Measurements from ENCODE around the gene DAPK2.

The DAPK2 gene

DNA sequence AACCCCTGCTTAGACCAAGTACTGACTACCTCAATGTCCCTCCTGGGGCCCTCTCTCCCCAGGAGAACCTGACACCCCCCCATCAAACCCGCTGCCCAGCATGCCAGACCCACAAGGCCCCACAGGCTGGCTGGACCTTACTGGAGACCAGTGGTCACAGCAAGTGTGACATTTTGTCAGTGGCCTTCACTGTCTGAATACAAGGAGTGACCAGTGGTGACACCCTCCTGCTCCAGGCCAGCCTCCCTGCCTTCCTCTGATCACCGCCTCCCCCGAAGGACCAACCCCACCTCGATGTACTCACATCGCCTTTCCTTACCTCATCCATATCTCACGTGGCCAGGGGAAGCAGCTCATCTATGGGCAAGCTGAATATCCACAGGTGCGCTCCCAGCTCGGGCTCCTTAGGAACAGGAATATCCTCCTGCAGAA is 150.5 kb downstream of the DAPK2 start:
- Histone ChIP-seq H3K4me1 (ENCODE audit: control insufficient read depth, insufficient read depth, low read length) (peaks cover 24% of the 10 kb centered on the region), H3K27me3 (replicated peaks; ENCODE audit: control insufficient read depth, insufficient read depth, low read length) (no peaks in the 10 kb centered on the region), H3K9ac (ENCODE audit: low read length) (no peak overlapping the region), H3K36me3 (ENCODE audit: control insufficient read depth, insufficient read depth, low read length, severe bottlenecking) (no peaks in the 10 kb centered on the region), H3K4me3 (ENCODE audit: low read length) (no peak overlapping the region), H3K9me3 (ENCODE audit: control insufficient read depth, low read length) (no peaks in the 10 kb centered on the region)
- no peak for DNase-seq (ENCODE audit: low read depth)

DNA sequence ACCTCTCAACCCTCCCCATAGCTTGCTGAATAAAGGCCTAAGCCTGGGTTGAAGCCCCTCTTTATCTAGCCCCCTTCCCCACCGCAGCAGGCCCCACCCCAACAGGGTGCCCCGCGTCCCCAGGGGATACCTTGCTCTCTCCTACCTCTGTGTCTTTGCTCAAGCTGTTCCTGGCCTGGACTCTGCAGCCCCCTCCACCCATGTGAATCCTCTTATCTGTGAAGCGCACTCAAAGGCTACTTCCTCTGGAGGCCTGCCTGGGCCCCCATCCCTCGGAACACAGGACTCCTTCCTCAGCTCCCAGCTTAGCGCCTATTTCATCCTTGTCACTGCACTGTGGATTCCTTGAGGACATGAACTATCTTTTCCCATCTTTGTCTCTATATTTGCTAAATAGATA is 151.1 kb downstream of the DAPK2 start:
- Histone ChIP-seq H3K4me3 (ENCODE audit: low read length) (no peak overlapping the region), H3K4me1 (ENCODE audit: control insufficient read depth, insufficient read depth, low read length) (peaks cover 24% of the 10 kb centered on the region), H3K9ac (ENCODE audit: low read length) (no peak overlapping the region), H3K36me3 (ENCODE audit: control insufficient read depth, insufficient read depth, low read length, severe bottlenecking) (no peaks in the 10 kb centered on the region), H3K27me3 (replicated peaks; ENCODE audit: control insufficient read depth, insufficient read depth, low read length) (no peaks in the 10 kb centered on the region), H3K9me3 (ENCODE audit: control insufficient read depth, low read length) (no peaks in the 10 kb centered on the region)
- no peak for DNase-seq (ENCODE audit: low read depth)

DNA sequence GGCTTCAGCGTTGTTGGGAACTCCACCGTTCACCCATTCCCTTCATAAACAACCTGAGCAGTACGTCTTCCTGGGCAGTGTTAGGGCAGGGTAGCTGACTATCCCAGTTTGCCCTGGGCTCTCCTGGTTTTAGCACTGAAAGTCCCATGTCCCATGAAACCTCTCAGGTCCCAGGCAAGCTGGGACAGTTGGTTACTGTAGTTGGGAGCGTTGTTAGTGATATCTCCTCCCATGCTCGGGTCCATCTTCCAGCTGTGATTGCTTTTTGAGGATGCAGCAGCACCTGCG is 151.7 kb downstream of the DAPK2 start:
- no peaks in the 10 kb centered on the region for H3K36me3 ChIP-seq (ENCODE audit: control insufficient read depth, insufficient read depth, low read length, severe bottlenecking)
- no peaks in the 10 kb centered on the region for H3K27me3 ChIP-seq (replicated peaks; ENCODE audit: control insufficient read depth, insufficient read depth, low read length)
- no peaks in the 10 kb centered on the region for H3K9me3 ChIP-seq (ENCODE audit: control insufficient read depth, low read length)
- H3K4me1 ChIP-seq (ENCODE audit: control insufficient read depth, insufficient read depth, low read length), result peaks cover 24% of the 10 kb centered on the region
- no peak for DNase-seq (ENCODE audit: low read depth)
- H3K9ac ChIP-seq (ENCODE audit: low read length), result no peak overlapping the region
- H3K4me3 ChIP-seq (ENCODE audit: low read length), result no peak overlapping the region

DNA sequence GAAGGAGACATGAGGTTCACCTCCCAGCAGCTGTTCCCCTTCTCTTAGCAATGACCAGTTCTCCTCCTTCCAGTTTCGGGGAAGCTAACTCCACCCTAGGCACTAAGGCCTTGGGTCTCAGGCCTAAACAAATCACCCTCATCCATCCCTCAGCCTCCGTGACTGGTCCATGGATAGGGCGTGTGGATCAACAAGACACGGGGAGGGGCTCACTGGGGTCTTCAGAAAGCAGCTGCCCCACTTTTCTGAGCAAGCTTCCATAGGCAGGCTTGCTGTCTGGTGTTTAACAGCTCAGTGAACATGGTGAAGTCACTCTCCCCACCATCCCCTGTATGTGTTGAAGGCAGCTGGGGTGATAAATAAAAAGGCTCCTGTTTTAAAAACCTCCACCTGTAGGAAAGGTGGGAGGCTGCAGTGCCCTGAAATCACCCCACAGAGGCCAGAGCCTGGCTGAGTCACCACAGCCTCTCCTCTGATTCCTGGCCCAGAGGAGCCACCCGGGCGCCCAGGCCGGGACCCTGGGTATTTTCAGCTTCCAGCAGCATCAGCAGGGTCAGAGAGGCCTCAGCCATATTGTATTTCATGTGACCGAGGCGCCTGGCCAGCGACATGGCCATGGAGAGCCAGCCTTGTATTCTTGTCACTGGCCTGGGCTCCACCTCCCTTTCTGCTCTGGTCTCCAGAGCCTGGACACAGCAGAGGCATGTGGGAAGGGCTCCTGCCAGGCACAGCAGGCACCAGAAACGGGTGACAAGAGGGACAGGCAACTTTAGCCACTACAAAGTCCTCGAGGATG is 152.2 kb downstream of the DAPK2 start:
- H3K36me3 ChIP-seq (ENCODE audit: control insufficient read depth, insufficient read depth, low read length, severe bottlenecking), result no peaks in the 10 kb centered on the region
- H3K9ac ChIP-seq (ENCODE audit: low read length), result no peak overlapping the region
- no peak overlapping the region for H3K4me3 ChIP-seq (ENCODE audit: low read length)
- no peak for DNase-seq (ENCODE audit: low read depth)
- no peaks in the 10 kb centered on the region for H3K9me3 ChIP-seq (ENCODE audit: control insufficient read depth, low read length)
- peaks cover 19% of the 10 kb centered on the region for H3K4me1 ChIP-seq (ENCODE audit: control insufficient read depth, insufficient read depth, low read length)
- H3K27me3 ChIP-seq (replicated peaks; ENCODE audit: control insufficient read depth, insufficient read depth, low read length), result no peaks in the 10 kb centered on the region

DNA sequence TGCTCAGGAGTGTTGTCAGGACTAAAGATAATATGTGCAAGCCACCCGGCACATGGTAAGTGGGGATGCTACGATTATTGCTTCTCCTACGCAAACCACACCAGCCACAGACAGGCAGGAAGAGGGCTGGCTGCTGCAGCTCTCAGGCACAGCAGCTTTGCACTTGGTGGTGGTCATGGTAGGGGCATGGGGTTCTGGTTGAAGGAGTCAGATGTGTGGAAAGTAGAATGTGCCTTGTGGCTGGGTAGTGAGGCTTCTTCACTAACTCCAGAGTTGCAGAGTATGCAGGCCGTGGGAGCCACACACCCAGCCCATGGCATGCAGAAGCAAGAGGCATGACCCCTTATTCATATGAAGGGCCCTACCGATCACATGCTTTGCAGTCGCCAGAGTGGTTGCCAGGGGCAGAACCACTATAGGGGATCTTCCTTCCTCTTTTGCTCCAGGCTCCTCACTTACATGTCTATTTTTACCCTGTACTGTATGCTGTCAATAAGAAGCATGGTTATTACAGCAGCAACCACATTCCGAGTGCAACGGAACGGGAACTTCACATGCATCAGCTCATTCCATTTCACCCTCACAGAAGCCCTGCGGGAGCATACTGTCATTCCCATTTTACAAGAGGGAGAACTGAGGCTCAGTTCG is 153.4 kb downstream of the DAPK2 start:
- Histone ChIP-seq H3K4me1 (ENCODE audit: control insufficient read depth, insufficient read depth, low read length) (peaks cover 19% of the 10 kb centered on the region), H3K9me3 (ENCODE audit: control insufficient read depth, low read length) (no peaks in the 10 kb centered on the region), H3K36me3 (ENCODE audit: control insufficient read depth, insufficient read depth, low read length, severe bottlenecking) (no peaks in the 10 kb centered on the region), H3K27me3 (replicated peaks; ENCODE audit: control insufficient read depth, insufficient read depth, low read length) (no peaks in the 10 kb centered on the region), H3K9ac (ENCODE audit: low read length) (no peak overlapping the region), H3K4me3 (ENCODE audit: low read length) (no peak overlapping the region)
- DNase-seq (ENCODE audit: low read depth), result no peak

DNA sequence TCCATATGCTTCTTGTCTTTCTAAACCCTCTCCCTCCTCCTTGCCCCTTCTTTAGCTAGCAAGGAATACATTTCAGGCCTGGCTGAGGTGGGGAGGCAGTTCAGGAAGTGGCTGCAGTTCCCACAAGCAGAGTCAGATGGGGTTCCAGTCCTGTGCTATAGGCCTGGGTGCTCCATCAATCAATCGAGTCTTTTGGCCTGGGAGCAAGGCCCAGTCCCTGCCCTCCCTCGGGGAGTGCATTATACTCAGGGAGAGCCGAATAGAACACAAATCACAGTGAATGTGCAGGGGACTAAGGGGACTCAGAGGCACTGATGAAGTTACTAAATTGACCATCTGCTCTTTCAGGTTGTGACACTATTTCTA is 154.5 kb downstream of the DAPK2 start:
- no peak overlapping the region for H3K9ac ChIP-seq (ENCODE audit: low read length)
- no peak overlapping the region for H3K4me3 ChIP-seq (ENCODE audit: low read length)
- peaks cover 9% of the 10 kb centered on the region for H3K4me1 ChIP-seq (ENCODE audit: control insufficient read depth, insufficient read depth, low read length)
- H3K36me3 ChIP-seq (ENCODE audit: control insufficient read depth, insufficient read depth, low read length, severe bottlenecking), result no peaks in the 10 kb centered on the region
- H3K27me3 ChIP-seq (replicated peaks; ENCODE audit: control insufficient read depth, insufficient read depth, low read length), result no peaks in the 10 kb centered on the region
- DNase-seq (ENCODE audit: low read depth), result no peak
- no peaks in the 10 kb centered on the region for H3K9me3 ChIP-seq (ENCODE audit: control insufficient read depth, low read length)

DNA sequence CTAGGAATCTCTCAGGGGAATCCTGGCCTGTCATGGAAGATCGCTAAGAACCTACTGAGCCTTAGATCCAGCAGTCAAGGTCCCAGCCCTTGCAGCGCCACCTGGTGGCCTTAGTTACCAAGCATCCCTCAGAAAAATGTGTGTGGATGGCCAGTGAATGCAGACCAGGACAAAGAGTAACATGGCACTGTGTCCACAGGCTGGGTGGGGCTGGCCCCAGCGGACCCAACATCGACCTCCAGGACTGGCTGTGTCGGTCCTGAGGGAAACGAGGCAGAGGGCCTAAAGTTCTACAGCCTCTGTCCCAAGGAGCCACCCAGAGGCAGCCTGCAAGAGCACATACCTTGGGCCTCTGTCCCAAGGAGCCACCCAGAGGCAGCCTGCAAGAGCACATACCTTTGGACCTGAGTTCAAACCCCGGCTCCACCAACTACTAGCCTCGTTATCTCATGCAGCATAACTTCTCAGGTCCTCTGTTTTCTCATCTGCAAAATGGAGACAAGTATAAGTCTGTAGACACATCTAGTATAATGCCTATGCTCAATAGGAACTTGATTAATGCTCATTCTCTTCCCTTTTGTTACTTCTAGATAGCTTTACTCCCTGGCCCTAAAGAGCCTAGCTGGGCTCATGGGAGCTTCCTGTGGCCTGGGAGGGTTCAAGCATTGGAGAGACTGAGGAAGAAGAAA is 155.1 kb downstream of the DAPK2 start:
- Histone ChIP-seq H3K9ac (ENCODE audit: low read length) (no peak overlapping the region), H3K4me1 (ENCODE audit: control insufficient read depth, insufficient read depth, low read length) (peaks cover 4% of the 10 kb centered on the region), H3K4me3 (ENCODE audit: low read length) (no peak overlapping the region), H3K36me3 (ENCODE audit: control insufficient read depth, insufficient read depth, low read length, severe bottlenecking) (no peaks in the 10 kb centered on the region), H3K27me3 (replicated peaks; ENCODE audit: control insufficient read depth, insufficient read depth, low read length) (no peaks in the 10 kb centered on the region), H3K9me3 (ENCODE audit: control insufficient read depth, low read length) (no peaks in the 10 kb centered on the region)
- DNase-seq (ENCODE audit: low read depth), result peak; percentile 88

DNA sequence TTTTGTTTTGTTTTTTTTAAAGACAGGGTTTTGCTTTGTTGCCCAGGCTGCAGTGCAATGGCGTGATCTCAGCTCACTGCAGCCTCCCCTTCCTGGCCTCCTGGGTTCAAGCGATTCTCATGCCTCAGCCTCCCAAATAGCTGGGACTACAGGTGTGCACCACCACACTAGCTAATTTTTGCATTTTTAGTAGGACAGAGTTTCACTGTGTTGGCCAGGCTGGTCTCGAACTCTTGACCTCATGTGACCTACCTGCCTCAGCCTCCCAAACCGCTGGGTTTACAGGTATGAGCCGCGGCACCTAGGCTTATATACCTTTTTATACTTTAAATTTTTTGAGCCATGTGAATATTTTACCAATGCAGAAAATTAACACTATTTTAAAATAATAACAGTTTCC is 155.7 kb downstream of the DAPK2 start:
- H3K4me3 ChIP-seq (ENCODE audit: low read length), result no peak overlapping the region
- no peaks in the 10 kb centered on the region for H3K36me3 ChIP-seq (ENCODE audit: control insufficient read depth, insufficient read depth, low read length, severe bottlenecking)
- DNase-seq (ENCODE audit: low read depth), result no peak
- no peaks in the 10 kb centered on the region for H3K27me3 ChIP-seq (replicated peaks; ENCODE audit: control insufficient read depth, insufficient read depth, low read length)
- no peaks in the 10 kb centered on the region for H3K4me1 ChIP-seq (ENCODE audit: control insufficient read depth, insufficient read depth, low read length)
- H3K9me3 ChIP-seq (ENCODE audit: control insufficient read depth, low read length), result no peaks in the 10 kb centered on the region
- no peak overlapping the region for H3K9ac ChIP-seq (ENCODE audit: low read length)

DNA sequence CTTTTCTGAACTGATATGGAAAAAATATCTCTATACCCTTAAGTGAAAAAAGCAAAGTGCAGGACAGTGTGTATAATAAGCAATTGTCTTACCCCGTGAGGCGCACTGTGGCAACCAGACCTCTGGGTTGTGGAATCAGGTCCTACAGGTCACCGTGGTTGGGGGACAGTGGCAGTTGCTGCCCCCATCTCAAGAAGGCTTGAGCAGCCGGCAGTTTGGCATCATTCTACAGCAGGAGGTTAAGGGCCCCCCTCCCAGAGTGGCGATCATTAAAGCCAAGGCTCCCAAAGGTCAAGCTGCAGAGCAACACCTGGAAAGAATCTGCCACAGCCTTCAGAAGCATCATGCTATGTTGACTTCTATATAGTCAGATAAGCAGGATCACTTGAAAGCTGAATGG is 156.5 kb downstream of the DAPK2 start:
- Histone ChIP-seq H3K4me1 (ENCODE audit: control insufficient read depth, insufficient read depth, low read length) (no peaks in the 10 kb centered on the region), H3K9ac (ENCODE audit: low read length) (no peak overlapping the region), H3K4me3 (ENCODE audit: low read length) (no peak overlapping the region), H3K27me3 (replicated peaks; ENCODE audit: control insufficient read depth, insufficient read depth, low read length) (no peaks in the 10 kb centered on the region), H3K9me3 (ENCODE audit: control insufficient read depth, low read length) (no peaks in the 10 kb centered on the region), H3K36me3 (ENCODE audit: control insufficient read depth, insufficient read depth, low read length, severe bottlenecking) (no peaks in the 10 kb centered on the region)
- DNase-seq (ENCODE audit: low read depth), result no peak

DNA sequence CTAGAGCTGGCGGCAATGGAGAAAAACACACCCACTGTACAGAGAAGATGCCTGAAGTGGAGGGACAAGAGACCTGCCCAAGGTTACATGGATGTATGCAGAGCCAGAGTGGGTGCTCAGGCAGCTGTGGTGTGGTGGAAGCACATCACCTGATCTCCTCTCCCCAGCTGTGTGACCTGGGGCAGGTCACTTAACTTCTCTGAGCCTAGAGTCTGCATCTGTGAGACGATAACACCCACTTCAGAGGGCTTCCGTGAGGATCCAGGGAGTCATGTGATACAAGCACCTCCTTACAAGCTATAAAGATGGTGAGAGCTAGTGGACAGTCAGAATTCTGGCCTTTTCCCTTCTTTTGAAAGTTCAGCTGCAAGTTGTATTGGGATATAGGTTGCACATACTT is 157.5 kb downstream of the DAPK2 start:
- Histone ChIP-seq H3K4me1 (ENCODE audit: control insufficient read depth, insufficient read depth, low read length) (no peaks in the 10 kb centered on the region), H3K36me3 (ENCODE audit: control insufficient read depth, insufficient read depth, low read length, severe bottlenecking) (no peaks in the 10 kb centered on the region), H3K27me3 (replicated peaks; ENCODE audit: control insufficient read depth, insufficient read depth, low read length) (no peaks in the 10 kb centered on the region), H3K9me3 (ENCODE audit: control insufficient read depth, low read length) (no peaks in the 10 kb centered on the region), H3K9ac (ENCODE audit: low read length) (no peak overlapping the region), H3K4me3 (ENCODE audit: low read length) (no peak overlapping the region)
- no peak for DNase-seq (ENCODE audit: low read depth)

DNA sequence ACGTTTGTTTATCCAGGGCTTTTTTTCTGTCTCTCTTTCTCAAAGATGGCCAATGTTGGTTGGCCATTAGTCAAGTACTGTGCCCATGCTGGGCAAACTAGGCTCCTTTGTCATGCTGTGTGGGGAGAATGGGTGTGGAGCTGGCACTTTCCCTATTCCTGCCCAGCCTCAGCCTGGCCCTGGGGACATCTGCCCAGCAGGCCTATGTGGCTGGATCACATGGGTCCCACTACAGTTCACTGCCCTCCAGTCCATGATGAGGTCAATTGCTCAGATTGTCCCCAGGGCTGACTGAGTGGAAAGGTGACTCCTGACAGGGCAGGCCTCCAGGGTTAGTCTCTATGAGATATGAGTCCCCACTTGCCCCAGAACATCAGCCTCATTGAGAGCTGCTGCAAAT is 158.1 kb downstream of the DAPK2 start:
- no peaks in the 10 kb centered on the region for H3K36me3 ChIP-seq (ENCODE audit: control insufficient read depth, insufficient read depth, low read length, severe bottlenecking)
- H3K9ac ChIP-seq (ENCODE audit: low read length), result no peak overlapping the region
- H3K4me1 ChIP-seq (ENCODE audit: control insufficient read depth, insufficient read depth, low read length), result no peaks in the 10 kb centered on the region
- no peaks in the 10 kb centered on the region for H3K9me3 ChIP-seq (ENCODE audit: control insufficient read depth, low read length)
- H3K4me3 ChIP-seq (ENCODE audit: low read length), result no peak overlapping the region
- no peaks in the 10 kb centered on the region for H3K27me3 ChIP-seq (replicated peaks; ENCODE audit: control insufficient read depth, insufficient read depth, low read length)
- no peak for DNase-seq (ENCODE audit: low read depth)
